Transverse colon (tissue), 4 donors: ENCODE data around the gene MYO7A.

Experiments
- CTCF ChIP-seq, 5 experiments: fragments of 200-600 bp in 3 of 5; fragments of 450-650 bp in 2 of 5; sonication (generic) in 3 of 5; IDR thresholded peaks; 1 replicate in 2 of 5; 2 replicates in 3 of 5; pipeline ENCODE4 v1.5.1; 2016 to 2017; ENCODE audit warnings: antibody characterized with exemption in 5 of 5, inconsistent platforms in 3 of 5, mild to moderate bottlenecking in 2 of 5, moderate library complexity in 1 of 5
- EP300 ChIP-seq: sonication (generic); formaldehyde crosslinking; IDR thresholded peaks from one replicate; pipeline ENCODE4 v1.6.1; 2017; ENCODE audit warnings: antibody characterized with exemption, low read depth
- POLR2A ChIP-seq: fragments of 450-650 bp; IDR thresholded peaks from one replicate; pipeline ENCODE4 v1.6.1; 2016; ENCODE audit warnings: antibody characterized with exemption, mild to moderate bottlenecking, moderate library complexity
- POLR2AphosphoS5 ChIP-seq, 3 donors: sonication (generic); formaldehyde crosslinking; IDR thresholded peaks; one replicate each; pipeline ENCODE4 v1.6.1; 2016; ENCODE audit warnings: antibody characterized with exemption in 3 of 3

- no peak for TF ChIP-seq CTCF (IDR thresholded peaks at IDR 0.05)
- no peak for TF ChIP-seq POLR2A
- no peak for TF ChIP-seq POLR2AphosphoS5 (IDR thresholded peaks at IDR 0.05)
- no peak for TF ChIP-seq EP300
Measured at GRCh38 chr11:77143405-77144020, 15.5 kb downstream of the MYO7A start.
